Measurements from ENCODE around the gene ACAT2. TPM values are rescaled to one million over a fixed set of nuclear protein-coding genes. Genes with fewer than 3 reads are reported as not detected.
A peak's percentile ranks its signal among the peaks of the same experiment; 100 is the strongest.

Gene ACAT2
- total RNA-seq, 2 experiments from 2014 or later: 21.4 to 25.8 TPM

- H3K4me1 ChIP-seq (ENCODE audit: insufficient read depth, low read length): peaks cover 24% of the 10 kb centered on the region
- no peaks in the 10 kb centered on the region for H3K9me3 Mint-ChIP-seq
- no peaks in the 10 kb centered on the region for H3K36me3 ChIP-seq (ENCODE audit: insufficient read depth, low read length)
- peak overlapping the region; percentile 81 for H3K27ac Mint-ChIP-seq
- ATAC-seq (ENCODE audit: poor library complexity): no peak
- intact Hi-C loops (cut with DNase I, micrococcal nuclease): no loop called here
- H3K27me3 ChIP-seq (ENCODE audit: control insufficient read depth in 1 of 2, insufficient read depth in 2 of 2, low read length in 2 of 2): no peaks in the 10 kb centered on the region
- POLR2A ChIA-PET: interaction anchor here (3.4 kb wide), 1 partner anchor 29 kb away, joined by 37 read pairs; the partner anchor contains the start of genes MRPL18 and TCP1
- H3K27me3 Mint-ChIP-seq: no peaks in the 10 kb centered on the region
- H3K4me3 Mint-ChIP-seq: peak overlapping the region; percentile 83
- H3K27ac ChIP-seq (ENCODE audit: low read depth in 1 of 2, low read length in 2 of 2): peak overlapping the region in 1 of 2 donors; percentile 53
- DNase-seq: no peak
- no peak for TF ChIP-seq CTCF (IDR thresholded peaks at IDR 0.05)
- CTCF ChIA-PET: interaction anchor here (1.4 kb wide), 1 partner anchor 128 kb away, joined by 3 read pairs; no protein-coding TSS in a partner anchor
- no peak overlapping the region for H3K4me3 ChIP-seq (ENCODE audit: low read length)
- H3K9me3 ChIP-seq (ENCODE audit: control insufficient read depth in 1 of 2, insufficient read depth in 1 of 2, low read length in 2 of 2): peaks cover 0 to 3% of the 10 kb centered on the region in 2 experiments
- H3K4me1 Mint-ChIP-seq (ENCODE audit: low read depth): peaks cover 30% of the 10 kb centered on the region
- H3K36me3 Mint-ChIP-seq (ENCODE audit: low read depth): no peaks in the 10 kb centered on the region
Observed at GRCh38 chr6:159819098-159819497, 57.3 kb downstream of the ACAT2 start.

GRCh38 chr6:159819932-159820640, 58.2 kb downstream of the ACAT2 start:
- peak overlapping the region; percentile 47 for H3K4me3 ChIP-seq (ENCODE audit: low read length)
- no peaks in the 10 kb centered on the region for H3K27me3 ChIP-seq (ENCODE audit: control insufficient read depth in 1 of 2, insufficient read depth in 2 of 2, low read length in 2 of 2)
- peak overlapping the region; percentile 33 to 53 for H3K27ac ChIP-seq (ENCODE audit: low read depth in 1 of 2, low read length in 2 of 2)
- H3K27ac Mint-ChIP-seq: peak overlapping the region; percentile 81
- peaks cover 24% of the 10 kb centered on the region for H3K4me1 ChIP-seq (ENCODE audit: insufficient read depth, low read length)
- no peaks in the 10 kb centered on the region for H3K9me3 Mint-ChIP-seq
- ATAC-seq (ENCODE audit: poor library complexity) (peak; percentile 85), DNase-seq (peak in 12 of 14 experiments; percentile 5 to 64 (median 36))
- peak overlapping the region; percentile 83 for H3K4me3 Mint-ChIP-seq
- CTCF ChIA-PET: interaction anchor here (1.4 kb wide), 1 partner anchor 129 kb away, joined by 3 read pairs; no protein-coding TSS in a partner anchor
- no peaks in the 10 kb centered on the region for H3K27me3 Mint-ChIP-seq
- no peak for TF ChIP-seq CTCF (IDR thresholded peaks at IDR 0.05)
- H3K4me1 Mint-ChIP-seq (ENCODE audit: low read depth): peaks cover 30% of the 10 kb centered on the region
- intact Hi-C loops (cut with DNase I, micrococcal nuclease): no loop called here
- peaks cover 0 to 3% of the 10 kb centered on the region in 2 experiments for H3K9me3 ChIP-seq (ENCODE audit: control insufficient read depth in 1 of 2, insufficient read depth in 1 of 2, low read length in 2 of 2)
- H3K36me3 Mint-ChIP-seq (ENCODE audit: low read depth): no peaks in the 10 kb centered on the region
- no peaks in the 10 kb centered on the region for H3K36me3 ChIP-seq (ENCODE audit: insufficient read depth, low read length)
- POLR2A ChIA-PET: interaction anchor here (0.6 to 3.4 kb wide), 6 partner anchors 13 to 951 kb away, joined by 3 to 37 read pairs (median 4); partner anchors contain the start of genes MRPL18, TCP1 and WTAP

GRCh38 chr6:159821122-159821521, 59.3 kb downstream of the ACAT2 start:
- no peak for ATAC-seq (ENCODE audit: poor library complexity)
- H3K27ac Mint-ChIP-seq: peak overlapping the region; percentile 81
- Histone ChIP-seq H3K36me3 (ENCODE audit: insufficient read depth, low read length) (no peaks in the 10 kb centered on the region), H3K9me3 (ENCODE audit: control insufficient read depth in 1 of 2, insufficient read depth in 1 of 2, low read length in 2 of 2) (peaks cover 0 to 3% of the 10 kb centered on the region in 2 experiments), H3K27me3 (ENCODE audit: control insufficient read depth in 1 of 2, insufficient read depth in 2 of 2, low read length in 2 of 2) (no peaks in the 10 kb centered on the region), H3K27ac (ENCODE audit: low read depth in 1 of 2, low read length in 2 of 2) (no peak overlapping the region), H3K4me3 (ENCODE audit: low read length) (no peak overlapping the region), H3K4me1 (ENCODE audit: insufficient read depth, low read length) (peaks cover 24% of the 10 kb centered on the region)
- H3K4me3 Mint-ChIP-seq: no peak overlapping the region
- POLR2A ChIA-PET: interaction anchor here (1.2 to 3.4 kb wide), 3 partner anchors 31 to 95 kb away, joined by 3 to 37 read pairs (median 10); partner anchors contain the start of genes MRPL18, TCP1 and WTAP
- no peaks in the 10 kb centered on the region for H3K9me3 Mint-ChIP-seq
- CTCF ChIA-PET: no interaction called here
- no peak for TF ChIP-seq CTCF (IDR thresholded peaks at IDR 0.05)
- H3K36me3 Mint-ChIP-seq (ENCODE audit: low read depth): no peaks in the 10 kb centered on the region
- intact Hi-C loops (cut with DNase I, micrococcal nuclease): no loop called here
- no peak for DNase-seq
- peaks cover 30% of the 10 kb centered on the region for H3K4me1 Mint-ChIP-seq (ENCODE audit: low read depth)
- no peaks in the 10 kb centered on the region for H3K27me3 Mint-ChIP-seq

Data from CD4-positive, alpha-beta T cell (primary cell).